ENCODE data around the gene HSF5. TPM values are rescaled to one million over a fixed set of nuclear protein-coding genes. Genes with fewer than 3 reads are reported as not detected.

The HSF5 gene
- total RNA-seq, 1 experiment from 2014 or later = not detected

- Histone ChIP-seq H3K18ac (ENCODE audit: insufficient read length, low read depth, low read length) (no peak overlapping the region), H2BK15ac (ENCODE audit: low read depth, low read length) (no peak overlapping the region), H3K4me2 (ENCODE audit: insufficient read depth, insufficient read length, low read length) (no peak overlapping the region), H3K9ac (ENCODE audit: extremely low read depth, insufficient read length, low read length) (no peak overlapping the region), H4K20me1 (ENCODE audit: control insufficient read depth, insufficient read depth, insufficient read length) (no peaks in the 10 kb centered on the region), H2BK5ac (ENCODE audit: insufficient read length, low read length) (no peak overlapping the region), H2AK5ac (ENCODE audit: insufficient read length, low read length) (no peak overlapping the region), H3K4ac (ENCODE audit: low read depth, low read length) (no peak overlapping the region), H4K91ac (ENCODE audit: insufficient read length, low read depth, low read length) (no peak overlapping the region), H3K27ac (ENCODE audit: insufficient read length, low read depth, low read length) (no peak overlapping the region), H3K23ac (ENCODE audit: insufficient read length, low read depth, low read length) (no peak overlapping the region), H3K23me2 (ENCODE audit: insufficient read length, low read depth, low read length, poor library complexity, severe bottlenecking) (peaks cover 5% of the 10 kb centered on the region), H3K79me2 (ENCODE audit: insufficient read depth, low read length) (no peaks in the 10 kb centered on the region), H2BK12ac (ENCODE audit: insufficient read length, low read depth, low read length) (no peak overlapping the region), H3K14ac (ENCODE audit: insufficient read depth, low read length) (no peak overlapping the region), H3K9me3 (ENCODE audit: control insufficient read depth, low read depth, low read length) (no peaks in the 10 kb centered on the region), H3K27me3 (ENCODE audit: insufficient read depth, low read length) (no peaks in the 10 kb centered on the region), H3K4me1 (ENCODE audit: insufficient read depth, low read length) (peaks cover 2% of the 10 kb centered on the region; the same call in 1 of the 2 replicates), H2BK120ac (ENCODE audit: low read depth, low read length, poor library complexity, severe bottlenecking) (no peak overlapping the region), H3T11ph (ENCODE audit: low read length) (no peak overlapping the region), H2BK20ac (ENCODE audit: low read depth, low read length, poor library complexity, severe bottlenecking) (no peak overlapping the region), H2AFZ (ENCODE audit: low read length) (no peak overlapping the region), H4K5ac (ENCODE audit: insufficient read length, low read depth, low read length) (no peak overlapping the region), H3K56ac (ENCODE audit: insufficient read length, low read depth, low read length) (no peak overlapping the region), H4K8ac (replicated peaks; ENCODE audit: insufficient read length, low read depth, low read length) (no peak overlapping the region), H3K79me1 (ENCODE audit: insufficient read depth, low read depth, low read length, poor library complexity, severe bottlenecking) (no peaks in the 10 kb centered on the region)
- DNase-seq = no peak
- no peak for TF ChIP-seq CTCF (conservative IDR thresholded peaks at IDR 0.05)
- Mint-ChIP-seq H3K27ac (no peak overlapping the region), H3K27me3 (ENCODE audit: low read depth) (peaks cover 39% of the 10 kb centered on the region), H3K4me1 (peaks cover 25 to 56% of the 10 kb centered on the region in 2 experiments), H3K4me3 (no peak overlapping the region), H3K36me3 (ENCODE audit: insufficient read depth in 1 of 3, low read depth in 3 of 3) (no peaks in the 10 kb centered on the region), H3K9me3 (no peaks in the 10 kb centered on the region)
- WGBS (ENCODE audit: extremely low coverage, insufficient read length, low lambda C conversion rate) = no CpG with 5 or more reads among the region's 3 CpGs
Observed at GRCh38 chr17:58528443-58528842, 40.2 kb upstream of the HSF5 start.

Measured in H9 (cell line).